NCI-H128 (cell line): ENCODE data around the gene INHA.

Source experiments
- DNase-seq: peaks from one replicate; lab custom pipeline; 2025; ENCODE audit not compliant: unreplicated experiment; lab: John Stamatoyannopoulos, UW

Gene INHA

GRCh38 chr2:219539926-219540678, 32.0 kb upstream of the INHA start:
- DNase-seq = no peak

GRCh38 chr2:219540784-219541504, 31.2 kb upstream of the INHA start:
- no peak for DNase-seq

- peak; percentile 56 for DNase-seq
Measured at GRCh38 chr2:219541611-219542180, 30.4 kb upstream of the INHA start.

GRCh38 chr2:219542931-219543595, 29.0 kb upstream of the INHA start:
- no peak for DNase-seq

GRCh38 chr2:219543596-219544358, 28.3 kb upstream of the INHA start, which contains the start of the genes CHPF and TMEM198:
Gene CHPF (minus strand): TSS chr2:219543809. CDS start chr2:219543538, 271 bp downstream.
Gene TMEM198 (plus strand): TSS chr2:219544028. CDS start chr2:219544728, 700 bp downstream.
- peak; percentile 91 for DNase-seq

- no peak for DNase-seq
Measured at GRCh38 chr2:219544567-219544966, 27.5 kb upstream of the INHA start.

- no peak for DNase-seq
Measured at GRCh38 chr2:219545295-219545942, 26.7 kb upstream of the INHA start.

- DNase-seq = no peak
Measured at GRCh38 chr2:219545943-219546352, 26.2 kb upstream of the INHA start.

- DNase-seq = no peak
Measured at GRCh38 chr2:219547621-219548020, 24.5 kb upstream of the INHA start.

GRCh38 chr2:219548990-219549389, 23.1 kb upstream of the INHA start:
- no peak for DNase-seq

GRCh38 chr2:219549619-219550018, 22.5 kb upstream of the INHA start:
- no peak for DNase-seq

GRCh38 chr2:219551441-219552381, 20.4 kb upstream of the INHA start:
- no peak for DNase-seq

- peak; percentile 71 for DNase-seq
Measured at GRCh38 chr2:219552382-219553167, 19.5 kb upstream of the INHA start.

- DNase-seq = no peak
Measured at GRCh38 chr2:219553168-219553417, 19.0 kb upstream of the INHA start.

- no peak for DNase-seq
Measured at GRCh38 chr2:219553463-219553963, 18.6 kb upstream of the INHA start.

- no peak for DNase-seq
Measured at GRCh38 chr2:219554350-219554749, 17.8 kb upstream of the INHA start.

GRCh38 chr2:219555956-219556355, 16.2 kb upstream of the INHA start:
- no peak for DNase-seq

- DNase-seq = no peak
Measured at GRCh38 chr2:219556413-219556812, 15.7 kb upstream of the INHA start.
